HG02678 (cell line): ENCODE measurements around the gene TBX4.
A peak's percentile ranks its signal among the peaks of the same experiment; 100 is the strongest.

Experiments used
- ATAC-seq: cut with Tn5 transposase; IDR thresholded peaks from one replicate; pipeline ENCODE4 v1.9.1; 2021; ENCODE audit warnings: mild to moderate bottlenecking, moderate library complexity; ENCODE audit not compliant: unreplicated experiment

TBX4 gene

GRCh38 chr17:61452301-61453290 lies at the start of gene TBX4:
Gene TBX4 (plus strand): TSS chr17:61452422. CDS start chr17:61456491, 4,069 bp downstream.
- no peak for ATAC-seq

- ATAC-seq: no peak
Observed at GRCh38 chr17:61402978-61403800, 49.0 kb upstream of the TBX4 start.

GRCh38 chr17:61403801-61404662 lies 48.2 kb upstream of the TBX4 start:
- no peak for ATAC-seq

GRCh38 chr17:61404663-61404912 lies 47.6 kb upstream of the TBX4 start:
- ATAC-seq: no peak

GRCh38 chr17:61404913-61405685 lies 47.1 kb upstream of the TBX4 start:
- ATAC-seq: no peak

GRCh38 chr17:61405686-61406536 lies 46.3 kb upstream of the TBX4 start:
- ATAC-seq: no peak

- ATAC-seq: no peak
Observed at GRCh38 chr17:61406537-61406845, 45.7 kb upstream of the TBX4 start.

- no peak for ATAC-seq
Observed at GRCh38 chr17:61406971-61407911, 45.0 kb upstream of the TBX4 start.

GRCh38 chr17:61408151-61409041 lies 43.8 kb upstream of the TBX4 start:
- no peak for ATAC-seq

- ATAC-seq: no peak
Observed at GRCh38 chr17:61409301-61410112, 42.7 kb upstream of the TBX4 start.

GRCh38 chr17:61410141-61411010 lies 41.8 kb upstream of the TBX4 start:
- ATAC-seq: no peak

GRCh38 chr17:61411011-61411260 lies 41.3 kb upstream of the TBX4 start:
- ATAC-seq: no peak

- peak; percentile 11 for ATAC-seq
Observed at GRCh38 chr17:61411261-61412142, 40.7 kb upstream of the TBX4 start.

GRCh38 chr17:61412143-61412859 lies 39.9 kb upstream of the TBX4 start:
- peak; percentile 54 for ATAC-seq
